Activated T-cell treated with anti-CD3 and anti-CD28 coated beads, Interleukin-2, amount 50 U/mL, for 4 hours (primary cell): ENCODE measurements around the gene PSMD10. TPM values are rescaled to one million over a fixed set of nuclear protein-coding genes. Genes with fewer than 3 reads are reported as not detected.

Experiments used
- ATAC-seq, 2 donors: fragments of 200-7000 bp; cut with Tn5 transposase; one replicate each; pipeline ENCODE4 v1.10.0; 2021
- DNase-seq: peaks from one replicate; pipeline ENCODE4 v3.0.0-alpha.2; 2020
- H3K27me3 Mint-ChIP-seq: one replicate; pipeline ENCODE4 v1.8.0; 2021; ENCODE audit warnings: low read depth, mixed read lengths
- H3K36me3 Mint-ChIP-seq: one replicate; pipeline ENCODE4 v1.8.0; 2022; ENCODE audit warnings: mixed read lengths; ENCODE audit not compliant: insufficient read depth
- H3K4me1 Mint-ChIP-seq: one replicate; pipeline ENCODE4 v1.8.0; 2021; ENCODE audit warnings: low read depth, mixed read lengths
- H3K4me3 Mint-ChIP-seq: one replicate; pipeline ENCODE4 v1.8.0; 2021; ENCODE audit warnings: mild to moderate bottlenecking, moderate library complexity, mixed read lengths
- H3K9me3 Mint-ChIP-seq: one replicate; pipeline ENCODE4 v1.8.0; 2021; ENCODE audit warnings: mixed read lengths
- total RNA-seq, 3 donors: library from RNA; stranded (reverse); gene quantifications; one replicate each; pipeline ENCODE4 v1.2.1, GENCODE V29; 2021

Gene PSMD10
- total RNA-seq, 3 donors from 2014 or later: 36.0 to 48.4 (median 47.4) TPM

DNA sequence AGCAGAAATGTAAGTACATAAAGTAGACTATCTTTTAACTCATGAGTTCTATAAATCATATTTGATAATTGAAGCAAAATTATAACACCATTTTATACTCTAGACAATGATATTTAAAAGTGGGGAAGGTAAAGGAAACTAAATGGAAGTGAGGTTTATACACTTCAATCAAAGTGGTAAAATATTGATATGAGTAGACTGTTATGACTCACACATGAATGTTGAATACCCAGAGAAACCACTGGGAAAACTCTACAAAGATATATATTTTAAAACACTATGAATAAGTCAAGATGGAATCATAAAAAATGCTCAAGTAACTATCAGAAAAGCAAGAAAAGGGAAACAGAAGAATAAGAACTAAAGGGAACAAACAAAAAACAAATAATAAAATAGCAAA lies 38.1 kb downstream of the PSMD10 start:
- Mint-ChIP-seq H3K4me1 (peaks cover 14% of the 10 kb centered on the region), H3K4me3 (no peak overlapping the region), H3K9me3 (no peaks in the 10 kb centered on the region), H3K36me3 (peaks cover 4% of the 10 kb centered on the region), H3K27me3 (no peaks in the 10 kb centered on the region)
- peak; percentile 76 to 79 for ATAC-seq
- DNase-seq: no peak

GRCh38 chrX:108049649-108050048 lies 41.7 kb downstream of the PSMD10 start:
- H3K4me1 Mint-ChIP-seq: peaks cover 14% of the 10 kb centered on the region
- no peaks in the 10 kb centered on the region for H3K27me3 Mint-ChIP-seq
- ATAC-seq: no peak
- H3K9me3 Mint-ChIP-seq: no peaks in the 10 kb centered on the region
- H3K36me3 Mint-ChIP-seq: peaks cover 4% of the 10 kb centered on the region
- DNase-seq: no peak
- H3K4me3 Mint-ChIP-seq: no peak overlapping the region

DNA sequence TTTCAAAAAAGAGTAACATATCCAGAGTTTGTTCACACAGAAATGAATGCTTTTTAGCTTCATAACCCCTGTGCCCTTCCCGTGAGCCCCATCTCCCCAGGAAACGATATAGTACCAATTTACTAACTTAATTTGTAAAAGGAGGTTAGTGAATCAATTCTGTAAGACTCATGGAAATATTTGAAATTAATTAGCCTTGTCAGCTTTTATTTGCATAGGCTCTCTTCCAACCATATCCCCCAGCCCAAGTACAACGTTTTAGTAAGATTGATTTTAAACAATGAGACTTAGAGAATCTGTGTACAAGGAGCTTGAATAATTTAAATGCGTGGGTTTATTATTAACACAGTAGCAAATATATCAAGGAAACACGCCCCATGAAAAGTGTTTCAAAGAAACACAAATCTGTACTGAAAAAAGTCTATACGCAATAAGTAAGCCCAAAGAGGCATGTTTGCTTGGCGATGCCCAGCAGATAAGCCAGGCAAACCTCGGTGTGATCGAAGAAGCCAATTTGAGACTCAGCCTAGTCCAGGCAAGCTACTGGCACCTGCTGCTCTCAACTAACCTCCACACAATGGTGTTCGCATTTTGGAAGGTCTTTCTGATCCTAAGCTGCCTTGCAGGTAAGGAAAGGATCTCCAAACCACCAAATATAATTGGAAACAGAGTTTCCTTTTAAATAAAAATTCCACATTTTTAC lies 46.6 kb downstream of the PSMD10 start, which contains the start of gene VSIG1:
Gene VSIG1 (plus strand): TSS at position 512 of the 703 bp plus-strand sequence. CDS start 66 bp downstream, at position 578.
- no peak within 1 kb of the TSS for H3K4me3 Mint-ChIP-seq
- H3K27me3 Mint-ChIP-seq: no peaks in the 10 kb centered on the region
- DNase-seq: no peak
- no peaks in the 10 kb centered on the region for H3K9me3 Mint-ChIP-seq
- no peak for ATAC-seq
- peaks cover 3% of the 10 kb centered on the region for H3K36me3 Mint-ChIP-seq
- H3K4me1 Mint-ChIP-seq: peaks cover 17% of the 10 kb centered on the region

GRCh38 chrX:108036298-108036973 lies 54.9 kb downstream of the PSMD10 start:
- Mint-ChIP-seq H3K36me3 (peaks cover 1% of the 10 kb centered on the region), H3K4me1 (peaks cover 41% of the 10 kb centered on the region), H3K27me3 (no peaks in the 10 kb centered on the region), H3K9me3 (no peaks in the 10 kb centered on the region), H3K4me3 (no peak overlapping the region)
- peak in 1 of 2 donors; percentile 56 for ATAC-seq
- no peak for DNase-seq

DNA sequence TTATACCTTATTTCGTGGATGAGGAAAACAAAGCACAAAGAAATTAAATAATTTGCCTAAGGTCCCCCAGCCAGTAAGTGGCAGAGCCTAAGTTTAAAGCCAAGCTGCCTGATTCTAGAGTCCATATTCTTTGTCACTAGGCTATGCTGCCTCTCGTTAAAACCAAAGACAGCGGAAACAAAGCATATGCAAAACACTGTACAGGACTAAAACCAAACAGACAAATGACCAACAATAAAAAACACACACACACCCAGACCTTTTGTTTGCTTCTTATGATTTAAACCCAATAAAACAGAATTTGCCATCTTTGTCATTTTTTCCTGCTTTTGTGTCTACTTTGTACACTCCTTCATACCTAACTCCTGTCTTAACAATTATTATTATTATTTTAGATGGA lies 56.6 kb downstream of the PSMD10 start:
- H3K9me3 Mint-ChIP-seq: no peaks in the 10 kb centered on the region
- peaks cover 52% of the 10 kb centered on the region for H3K4me1 Mint-ChIP-seq
- no peaks in the 10 kb centered on the region for H3K27me3 Mint-ChIP-seq
- H3K36me3 Mint-ChIP-seq: peaks cover 1% of the 10 kb centered on the region
- ATAC-seq (no peak), DNase-seq (no peak)
- no peak overlapping the region for H3K4me3 Mint-ChIP-seq

Other genes with a start within 250 kb of the PSMD10 start
- gene TEX13B, start 109.2 kb downstream of the PSMD10 start, total RNA-seq: not detected
- gene VSIG1, start 46.5 kb downstream of the PSMD10 start, total RNA-seq: under 1 TPM in 1 of 3 donors, not detected in 2; 0.57 TPM
- gene ATG4A, start 236 bp upstream of the PSMD10 start, total RNA-seq: 10 to 100 TPM in 2 of 3 donors, 1 to 10 TPM in 1; 8.2 to 12.0 (median 11.9) TPM